Measurements from ENCODE around the gene PDZD2. TPM values are rescaled to one million over a fixed set of nuclear protein-coding genes. Genes with fewer than 3 reads are reported as not detected.
"Not testable (repeated sequence)": the region's sequence is repeated elsewhere in the genome, so short reads cannot be mapped to it uniquely, and the experiment has no call there.

Gene PDZD2
- total RNA-seq, 2 experiments from 2014 or later: 0.04 to 0.14 TPM

DNA sequence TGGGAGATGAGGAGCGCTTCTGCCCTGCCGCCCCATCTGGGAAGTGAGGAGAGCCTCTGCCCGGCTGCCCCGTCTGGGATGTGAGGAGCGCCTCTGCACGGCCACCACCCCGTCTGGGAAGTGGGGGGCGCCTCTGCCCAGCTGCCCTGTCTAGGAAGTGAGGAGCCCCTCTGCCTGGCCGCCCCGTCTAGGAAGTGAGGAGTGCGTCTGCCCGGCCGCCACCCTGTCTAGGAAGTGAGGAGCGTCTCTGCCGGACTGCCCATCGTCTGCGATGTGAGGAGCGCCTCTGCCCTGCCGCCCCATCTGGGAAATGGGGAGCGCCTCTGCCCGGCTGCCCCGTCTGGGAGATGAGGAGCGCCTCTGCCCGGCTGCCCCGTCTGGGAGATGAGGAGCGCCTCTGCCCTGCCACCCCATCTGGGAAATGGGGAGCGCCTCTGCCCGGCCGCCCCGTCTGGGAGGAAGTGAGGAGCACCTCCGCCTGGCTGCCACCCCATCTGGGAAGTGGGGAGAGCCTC, 401.3 kb downstream of the PDZD2 start:
- intact Hi-C loops (cut with DNase I, micrococcal nuclease); H3K27me3 Mint-ChIP-seq; POLR2A ChIA-PET: not testable (repeated sequence)

DNA sequence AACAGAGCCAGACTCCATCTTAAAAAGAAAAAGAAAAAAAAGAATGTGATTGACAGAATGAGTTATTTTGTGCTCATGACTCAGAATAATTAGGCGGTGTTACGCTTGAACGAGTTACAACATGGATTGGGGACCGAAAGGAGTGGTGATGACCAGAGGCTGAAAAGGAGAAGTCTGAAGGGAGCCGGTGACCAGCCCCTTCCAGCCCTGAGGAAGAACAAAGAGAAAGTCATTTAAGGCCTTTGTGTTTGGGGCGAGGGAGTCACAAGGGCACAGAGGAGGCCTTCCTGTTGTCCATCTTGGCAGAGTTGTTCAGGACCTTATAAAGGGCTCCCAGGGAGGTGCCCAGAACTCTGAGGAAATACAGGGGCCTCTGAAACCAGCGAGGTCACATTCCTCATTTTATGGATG, 403.6 kb downstream of the PDZD2 start:
- intact Hi-C loops (cut with DNase I, micrococcal nuclease): no loop called here
- ATAC-seq (no peak), DNase-seq (no peak)
- ChIA-PET POLR2A (no interaction called here), CTCF (no interaction called here)
- no peak overlapping the region for H3K27ac Mint-ChIP-seq
- no peaks in the 10 kb centered on the region for H3K36me3 Mint-ChIP-seq (ENCODE audit: low read depth)
- no peaks in the 10 kb centered on the region for H3K9me3 Mint-ChIP-seq (ENCODE audit: low read depth)
- no peaks in the 10 kb centered on the region for H3K4me1 Mint-ChIP-seq
- H3K27me3 Mint-ChIP-seq: no peaks in the 10 kb centered on the region
- H3K4me3 Mint-ChIP-seq: no peak overlapping the region

More for the DNA sequence above, 401.3 kb downstream of the PDZD2 start:
- H3K4me3 Mint-ChIP-seq; H3K4me1 Mint-ChIP-seq; H3K27ac Mint-ChIP-seq; DNase-seq; H3K36me3 Mint-ChIP-seq (ENCODE audit: low read depth); H3K9me3 Mint-ChIP-seq (ENCODE audit: low read depth); CTCF ChIA-PET; ATAC-seq: not testable (repeated sequence)

DNA sequence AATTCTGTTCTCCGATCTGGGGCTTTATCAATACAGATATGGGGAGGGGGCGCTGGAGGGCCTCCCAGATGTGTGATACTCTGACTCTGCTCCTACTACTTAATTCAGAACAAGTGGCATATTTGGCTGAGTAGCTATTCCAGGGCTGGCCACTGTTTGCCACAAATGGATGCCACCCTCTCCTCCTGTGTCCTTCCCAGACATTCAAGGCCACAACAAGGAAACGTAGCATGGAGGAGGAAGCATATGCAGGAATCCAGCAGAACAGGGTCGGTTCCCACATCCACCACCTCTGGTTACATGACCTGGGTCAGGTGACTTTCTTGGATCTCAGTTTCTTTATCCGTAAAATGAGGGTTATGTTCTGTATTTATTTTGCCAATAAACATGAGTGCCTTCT, 404.2 kb downstream of the PDZD2 start:
- ChIA-PET POLR2A (no interaction called here), CTCF (no interaction called here)
- ATAC-seq (no peak), DNase-seq (no peak)
- intact Hi-C loops (cut with DNase I, micrococcal nuclease): no loop called here
- Mint-ChIP-seq H3K4me1 (no peaks in the 10 kb centered on the region), H3K36me3 (ENCODE audit: low read depth) (no peaks in the 10 kb centered on the region), H3K27ac (no peak overlapping the region), H3K4me3 (no peak overlapping the region), H3K27me3 (no peaks in the 10 kb centered on the region), H3K9me3 (ENCODE audit: low read depth) (no peaks in the 10 kb centered on the region)

DNA sequence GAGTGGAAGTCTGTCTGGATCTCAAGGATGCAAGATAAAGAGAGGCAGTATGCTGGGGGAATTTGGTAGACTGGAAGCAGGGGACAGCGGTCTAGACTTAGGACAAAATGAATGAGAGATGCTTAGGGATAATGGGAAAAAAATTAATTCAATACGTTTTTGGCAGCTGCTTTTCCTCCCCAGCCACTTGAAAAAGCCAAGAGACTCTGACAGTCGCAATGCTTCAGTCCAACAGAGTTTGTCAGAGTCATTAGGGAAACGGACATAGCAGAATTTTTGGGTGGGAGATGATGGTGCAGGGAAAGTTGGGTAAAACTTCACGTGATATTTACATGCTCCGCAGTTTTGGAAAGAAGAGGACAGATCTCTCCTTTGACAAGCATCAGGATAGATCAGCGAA, 405.5 kb downstream of the PDZD2 start:
- ATAC-seq (no peak), DNase-seq (no peak)
- Mint-ChIP-seq H3K27ac (no peak overlapping the region), H3K9me3 (ENCODE audit: low read depth) (no peaks in the 10 kb centered on the region), H3K4me3 (no peak overlapping the region), H3K36me3 (ENCODE audit: low read depth) (no peaks in the 10 kb centered on the region), H3K4me1 (no peaks in the 10 kb centered on the region), H3K27me3 (no peaks in the 10 kb centered on the region)
- POLR2A ChIA-PET: no interaction called here
- CTCF ChIA-PET: no interaction called here
- intact Hi-C loops (cut with DNase I, micrococcal nuclease): no loop called here

DNA sequence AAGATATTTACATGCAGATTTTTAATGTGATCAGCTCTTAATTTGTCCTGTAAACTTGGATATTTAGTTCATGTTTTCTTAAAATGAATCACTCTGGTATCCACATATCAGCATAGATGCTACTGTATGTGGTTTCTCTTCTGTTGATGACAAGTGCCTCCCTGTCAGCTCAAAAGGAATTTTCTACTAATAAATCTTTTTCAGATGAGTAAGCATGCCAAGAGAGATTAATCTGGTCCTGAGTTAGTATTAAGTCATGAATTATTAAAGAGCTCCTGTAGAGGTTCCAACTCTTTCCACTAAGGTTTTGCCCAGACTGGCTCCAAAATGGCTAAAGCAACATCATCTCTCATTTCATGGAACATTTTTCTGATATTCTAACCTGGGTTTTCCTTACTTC, 406.0 kb downstream of the PDZD2 start:
- no peaks in the 10 kb centered on the region for H3K27me3 Mint-ChIP-seq
- DNase-seq: no peak
- no peak overlapping the region for H3K4me3 Mint-ChIP-seq
- ATAC-seq: no peak
- H3K27ac Mint-ChIP-seq: no peak overlapping the region
- no peaks in the 10 kb centered on the region for H3K4me1 Mint-ChIP-seq
- no peaks in the 10 kb centered on the region for H3K9me3 Mint-ChIP-seq (ENCODE audit: low read depth)
- intact Hi-C loops (cut with DNase I, micrococcal nuclease): no loop called here
- H3K36me3 Mint-ChIP-seq (ENCODE audit: low read depth): no peaks in the 10 kb centered on the region
- CTCF ChIA-PET: no interaction called here
- POLR2A ChIA-PET: no interaction called here

DNA sequence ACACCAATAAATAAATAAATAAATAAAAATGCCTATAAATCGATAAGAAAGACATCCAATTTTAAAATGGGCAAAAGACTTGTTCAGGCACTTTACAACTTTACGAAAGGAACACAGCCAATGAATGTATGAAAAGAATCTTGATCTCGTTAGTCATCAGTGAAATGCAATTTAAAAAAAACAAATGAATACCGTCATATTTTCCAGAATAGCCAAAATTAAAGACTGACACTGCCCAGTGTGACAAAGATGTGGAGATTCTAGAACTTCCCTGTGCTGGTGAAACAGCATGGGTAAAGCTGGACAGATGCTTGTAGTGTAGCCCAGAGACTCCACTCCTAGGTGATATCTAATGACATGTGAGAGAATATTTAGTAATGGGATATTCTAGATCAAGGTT, 408.1 kb downstream of the PDZD2 start:
- ChIA-PET POLR2A (no interaction called here), CTCF (interaction anchor here (0.5 to 1.8 kb wide), 3 partner anchors 11 to 193 kb away, joined by 4 to 7 read pairs (median 5); no protein-coding TSS in a partner anchor)
- Mint-ChIP-seq H3K36me3 (ENCODE audit: low read depth) (no peaks in the 10 kb centered on the region), H3K4me3 (no peak overlapping the region), H3K4me1 (no peaks in the 10 kb centered on the region), H3K9me3 (ENCODE audit: low read depth) (no peaks in the 10 kb centered on the region), H3K27me3 (no peaks in the 10 kb centered on the region), H3K27ac (no peak overlapping the region)
- DNase-seq: no peak
- intact Hi-C loops (cut with DNase I, micrococcal nuclease): no loop called here
- ATAC-seq: no peak

DNA sequence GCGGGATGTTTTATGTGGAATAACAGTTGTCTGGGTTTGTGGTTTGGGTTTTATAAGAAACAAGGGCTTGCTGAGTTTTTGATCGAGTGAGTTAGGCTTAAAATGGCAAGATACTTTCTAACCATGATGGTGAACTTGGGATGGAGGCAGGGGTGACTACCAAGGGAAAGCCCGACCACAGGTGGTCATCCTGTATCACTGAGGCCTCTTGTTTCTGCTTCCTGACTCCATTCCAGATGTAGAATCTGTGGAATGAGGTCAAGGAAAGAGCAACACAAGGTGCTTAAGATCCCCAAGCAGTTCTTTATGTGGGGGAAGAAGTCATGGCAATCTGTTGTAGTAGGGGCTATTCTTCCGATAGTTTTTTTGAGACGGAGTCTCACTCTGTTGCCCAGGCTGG, 412.9 kb downstream of the PDZD2 start:
- ATAC-seq (no peak), DNase-seq (no peak)
- Mint-ChIP-seq H3K36me3 (ENCODE audit: low read depth) (no peaks in the 10 kb centered on the region), H3K27ac (no peak overlapping the region), H3K4me3 (no peak overlapping the region), H3K9me3 (ENCODE audit: low read depth) (no peaks in the 10 kb centered on the region), H3K27me3 (no peaks in the 10 kb centered on the region), H3K4me1 (no peaks in the 10 kb centered on the region)
- ChIA-PET CTCF (no interaction called here), POLR2A (no interaction called here)
- intact Hi-C loops (cut with DNase I, micrococcal nuclease): no loop called here

DNA sequence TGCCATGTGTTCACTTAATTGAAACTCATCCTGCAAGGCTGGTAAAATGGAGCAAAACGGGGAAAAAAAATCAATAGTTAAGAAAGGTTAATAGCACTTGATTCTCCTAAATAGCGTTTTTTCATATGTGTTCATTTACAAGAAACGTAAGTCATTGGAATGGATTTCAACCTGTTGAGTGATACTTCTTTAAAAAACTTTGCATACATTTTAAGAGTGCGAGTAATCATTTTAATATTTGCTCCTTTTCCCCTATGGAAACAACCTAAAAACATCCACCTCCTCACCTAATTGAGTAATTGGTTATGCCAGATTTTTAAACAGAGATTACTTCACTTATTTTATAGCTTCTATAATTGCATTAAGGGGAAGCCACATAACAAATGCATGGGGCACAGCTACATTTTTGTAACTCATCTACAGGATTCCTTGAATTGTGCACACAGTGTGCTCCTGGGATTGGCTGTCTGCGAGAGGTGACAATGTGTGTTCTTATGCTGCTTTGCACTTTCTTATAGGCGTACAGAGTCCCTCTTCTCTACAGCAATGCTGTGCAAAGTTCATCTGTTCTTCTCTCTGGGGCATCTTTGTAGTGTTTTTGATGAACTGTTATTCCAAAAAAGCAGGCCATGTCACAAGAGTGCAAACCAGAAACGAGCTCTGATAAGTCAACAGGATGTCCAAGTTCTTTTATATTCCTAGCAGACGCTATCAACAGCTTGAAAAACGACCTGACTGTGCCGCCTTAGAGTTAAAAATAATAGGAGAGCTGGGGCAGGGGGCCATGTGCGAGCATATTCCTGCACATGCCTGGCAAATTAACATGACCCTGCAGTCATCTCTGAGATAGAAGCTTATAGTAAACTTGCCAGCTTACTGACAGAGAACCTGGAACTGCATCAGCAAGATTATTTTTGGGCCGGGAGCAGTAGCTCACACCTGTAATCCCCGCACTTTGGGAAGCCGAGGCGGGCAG, 417.2 kb downstream of the PDZD2 start:
- no peak for ATAC-seq
- H3K9me3 Mint-ChIP-seq (ENCODE audit: low read depth): no peaks in the 10 kb centered on the region
- CTCF ChIA-PET: interaction anchor here (0.6 to 0.7 kb wide), 2 partner anchors 22 to 556 kb away, joined by 3 to 4 read pairs; no protein-coding TSS in a partner anchor

DNA sequence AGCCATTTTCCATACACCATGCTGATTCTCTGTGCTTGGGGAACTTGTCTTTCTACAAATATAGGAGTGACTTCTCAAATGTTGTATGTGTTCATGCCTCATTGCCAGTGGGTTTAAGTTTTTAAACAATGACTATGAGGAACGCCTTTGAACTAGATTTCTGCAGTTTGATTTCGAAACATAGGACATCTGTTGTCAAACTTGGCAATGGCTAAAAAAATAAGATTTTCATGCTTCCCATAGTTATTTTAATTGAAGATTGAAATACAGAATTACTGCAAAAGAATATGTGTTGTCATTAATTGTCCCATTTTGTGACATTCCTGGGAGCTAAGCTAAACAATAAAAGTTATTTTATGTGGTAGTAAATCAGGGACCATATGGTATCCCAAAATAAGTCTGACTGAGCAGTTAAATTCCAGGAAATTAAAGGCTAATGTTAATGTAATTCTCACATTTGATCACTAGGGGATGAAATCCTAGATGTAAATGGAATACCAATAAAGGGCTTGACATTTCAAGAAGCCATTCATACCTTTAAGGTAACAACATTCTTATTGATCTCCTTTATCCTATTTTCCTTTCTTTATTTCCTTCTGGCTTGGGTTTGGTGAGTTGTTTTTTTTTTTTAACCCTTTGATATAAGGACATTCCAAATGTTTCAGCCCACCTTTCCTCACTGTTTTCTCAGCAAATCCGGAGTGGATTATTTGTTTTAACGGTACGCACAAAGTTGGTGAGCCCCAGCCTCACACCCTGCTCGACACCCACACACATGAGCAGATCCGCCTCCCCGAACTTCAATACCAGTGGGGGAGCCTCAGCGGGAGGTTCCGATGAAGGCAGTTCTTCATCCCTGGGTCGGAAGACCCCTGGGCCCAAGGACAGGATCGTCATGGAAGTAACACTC, 418.5 kb downstream of the PDZD2 start:
- H3K36me3 Mint-ChIP-seq (ENCODE audit: low read depth): peaks cover 3% of the 10 kb centered on the region

More for the DNA sequence above, 417.2 kb downstream of the PDZD2 start:
- Mint-ChIP-seq H3K36me3 (ENCODE audit: low read depth) (peaks cover 3% of the 10 kb centered on the region), H3K4me1 (no peaks in the 10 kb centered on the region), H3K4me3 (no peak overlapping the region), H3K27ac (no peak overlapping the region), H3K27me3 (no peaks in the 10 kb centered on the region)
- intact Hi-C loops (cut with DNase I, micrococcal nuclease): no loop called here
- no peak for DNase-seq
- POLR2A ChIA-PET: no interaction called here

DNA sequence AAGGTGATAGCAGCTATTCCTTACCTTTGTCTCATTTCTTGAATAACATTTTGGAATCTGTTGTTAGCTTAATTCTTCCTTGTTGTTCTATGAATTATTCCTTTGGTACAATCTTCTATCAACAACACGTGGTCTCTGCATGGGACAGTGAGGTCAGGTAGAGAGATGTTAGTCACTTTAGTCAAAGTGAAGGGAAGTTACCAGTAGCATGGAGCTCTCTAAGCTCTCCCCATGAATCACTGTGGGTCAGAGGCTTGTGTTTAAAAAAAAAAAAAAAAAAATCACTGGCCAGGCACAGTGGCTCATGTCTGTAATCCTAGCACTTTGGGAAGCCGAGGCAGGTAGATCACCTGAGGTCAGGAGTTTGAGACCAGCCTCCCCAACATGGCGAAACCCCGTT, 419.2 kb downstream of the PDZD2 start:
- H3K4me1 Mint-ChIP-seq: no peaks in the 10 kb centered on the region
- intact Hi-C loops (cut with DNase I, micrococcal nuclease): no loop called here
- H3K9me3 Mint-ChIP-seq (ENCODE audit: low read depth): no peaks in the 10 kb centered on the region
- POLR2A ChIA-PET: interaction anchor here (0.5 to 0.6 kb wide), 3 partner anchors 92 to 378 kb away, joined by 3 to 4 read pairs (median 3); no protein-coding TSS in a partner anchor
- no peak overlapping the region for H3K27ac Mint-ChIP-seq
- CTCF ChIA-PET: interaction anchor here (0.6 to 1.0 kb wide), 3 partner anchors 10 to 233 kb away, joined by 3 to 5 read pairs (median 3); no protein-coding TSS in a partner anchor
- H3K36me3 Mint-ChIP-seq (ENCODE audit: low read depth): peaks cover 3% of the 10 kb centered on the region
- no peak for DNase-seq
- ATAC-seq: no peak
- no peak overlapping the region for H3K4me3 Mint-ChIP-seq
- H3K27me3 Mint-ChIP-seq: no peaks in the 10 kb centered on the region

More for the DNA sequence above, 418.5 kb downstream of the PDZD2 start:
- intact Hi-C loops (cut with DNase I, micrococcal nuclease): no loop called here
- no peak for ATAC-seq
- no peak for DNase-seq
- H3K9me3 Mint-ChIP-seq (ENCODE audit: low read depth): no peaks in the 10 kb centered on the region
- no peak overlapping the region for H3K4me3 Mint-ChIP-seq
- H3K4me1 Mint-ChIP-seq: no peaks in the 10 kb centered on the region
- no peak overlapping the region for H3K27ac Mint-ChIP-seq
- ChIA-PET CTCF (interaction anchor here (0.8 to 1.1 kb wide), 3 partner anchors 10 to 233 kb away, joined by 3 to 5 read pairs (median 4); no protein-coding TSS in a partner anchor), POLR2A (interaction anchor here (0.6 kb wide), 1 partner anchor 96 kb away, joined by 3 read pairs; no protein-coding TSS in a partner anchor)
- H3K27me3 Mint-ChIP-seq: no peaks in the 10 kb centered on the region

DNA sequence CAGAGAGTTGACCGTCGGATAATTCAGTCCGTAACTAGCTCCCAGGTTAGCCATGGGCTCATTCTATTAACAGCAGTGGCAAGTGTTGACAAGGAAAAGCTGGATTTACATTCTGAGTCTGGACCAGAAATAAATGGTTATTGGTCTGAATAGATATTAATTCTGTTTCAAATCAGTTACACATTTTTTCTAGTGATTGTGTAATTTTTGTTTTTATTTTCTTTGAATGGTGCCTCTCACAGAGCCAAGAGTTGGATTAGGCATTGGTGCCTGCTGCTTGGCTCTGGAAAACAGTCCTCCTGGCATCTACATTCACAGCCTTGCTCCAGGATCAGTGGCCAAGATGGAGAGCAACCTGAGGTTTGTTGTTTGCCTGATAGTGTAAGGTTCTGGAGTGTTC, 420.1 kb downstream of the PDZD2 start:
- DNase-seq (no peak), ATAC-seq (no peak)
- no peak overlapping the region for H3K27ac Mint-ChIP-seq
- H3K36me3 Mint-ChIP-seq (ENCODE audit: low read depth): peaks cover 3% of the 10 kb centered on the region
- CTCF ChIA-PET: interaction anchor here (0.6 to 1.0 kb wide), 3 partner anchors 11 to 82 kb away, joined by 3 to 5 read pairs (median 3); no protein-coding TSS in a partner anchor
- intact Hi-C loops (cut with DNase I, micrococcal nuclease): no loop called here
- no peaks in the 10 kb centered on the region for H3K27me3 Mint-ChIP-seq
- H3K4me1 Mint-ChIP-seq: no peaks in the 10 kb centered on the region
- H3K4me3 Mint-ChIP-seq: no peak overlapping the region
- POLR2A ChIA-PET: interaction anchor here (0.6 kb wide), 1 partner anchor 379 kb away, joined by 3 read pairs; no protein-coding TSS in a partner anchor
- no peaks in the 10 kb centered on the region for H3K9me3 Mint-ChIP-seq (ENCODE audit: low read depth)
